ENCODE results near the gene SMYD3.
"Not testable (repeated sequence)": the region's sequence is repeated elsewhere in the genome, so short reads cannot be mapped to it uniquely, and the experiment has no call there.

The SMYD3 gene

GRCh38 chr1:246077476-246077875 lies 429.6 kb downstream of the SMYD3 start:
- DNase-seq: no peak

GRCh38 chr1:246074421-246074820 lies 432.7 kb downstream of the SMYD3 start:
- no peak for TF ChIP-seq CTCF (IDR thresholded peaks at IDR 0.05; ENCODE audit: low read depth, low read length, missing control alignments)
- Histone ChIP-seq H3K27ac (no peak overlapping the region), H3K4me3 (ENCODE audit: low read depth, low read length) (no peak overlapping the region), H3K36me3 (replicated peaks) (no peaks in the 10 kb centered on the region), H3K27me3 (replicated peaks) (no peaks in the 10 kb centered on the region)
- DNase-seq: no peak
- in situ Hi-C loops (cut with HindIII; ENCODE audit: low pct_ligation_motif_present, low sequenced_read_pairs): no loop called here

More at GRCh38 chr1:246077476-246077875, 429.6 kb downstream of the SMYD3 start:
- H3K4me3 ChIP-seq (ENCODE audit: low read depth, low read length): no peak overlapping the region
- in situ Hi-C loops (cut with HindIII; ENCODE audit: low pct_ligation_motif_present, low sequenced_read_pairs): no loop called here
- no peak for TF ChIP-seq CTCF (IDR thresholded peaks at IDR 0.05; ENCODE audit: low read depth, low read length, missing control alignments)
- H3K27me3 ChIP-seq (replicated peaks): no peaks in the 10 kb centered on the region
- H3K36me3 ChIP-seq (replicated peaks): no peaks in the 10 kb centered on the region
- no peak overlapping the region for H3K27ac ChIP-seq

- Histone ChIP-seq H3K4me3 (ENCODE audit: low read depth, low read length) (no peak overlapping the region), H3K36me3 (replicated peaks) (no peaks in the 10 kb centered on the region), H3K27me3 (replicated peaks) (no peaks in the 10 kb centered on the region), H3K27ac (no peak overlapping the region)
- in situ Hi-C loops (cut with HindIII; ENCODE audit: low pct_ligation_motif_present, low sequenced_read_pairs): no loop called here
- no peak for DNase-seq
- no peak for TF ChIP-seq CTCF (IDR thresholded peaks at IDR 0.05; ENCODE audit: low read depth, low read length, missing control alignments)
Observed at GRCh38 chr1:246072456-246072955, 434.6 kb downstream of the SMYD3 start.

DNA sequence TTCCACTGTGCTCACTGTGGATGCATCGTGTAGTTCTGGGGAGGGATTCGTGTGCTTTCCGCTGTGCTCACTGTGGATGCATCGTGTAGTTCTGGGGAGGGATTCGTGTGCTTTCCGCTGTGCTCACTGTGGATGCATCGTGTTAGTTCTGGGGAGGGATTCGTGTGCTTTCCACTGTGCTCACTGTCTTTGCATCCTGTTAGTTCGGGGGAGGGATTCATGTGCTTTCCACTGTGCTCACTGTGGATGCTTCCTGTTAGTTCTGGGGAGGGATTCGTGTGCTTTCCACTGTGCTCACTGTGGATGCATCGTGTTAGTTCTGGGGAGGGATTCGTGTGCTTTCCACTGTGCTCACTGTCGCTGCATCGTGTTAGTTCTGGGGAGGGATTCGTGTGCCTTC lies 435.1 kb downstream of the SMYD3 start:
- H3K4me3 ChIP-seq (ENCODE audit: low read depth, low read length); in situ Hi-C loops (cut with HindIII; ENCODE audit: low pct_ligation_motif_present, low sequenced_read_pairs); H3K36me3 ChIP-seq (replicated peaks); H3K27me3 ChIP-seq (replicated peaks); H3K27ac ChIP-seq: not testable (repeated sequence)
- peak; percentile 7 for DNase-seq

DNA sequence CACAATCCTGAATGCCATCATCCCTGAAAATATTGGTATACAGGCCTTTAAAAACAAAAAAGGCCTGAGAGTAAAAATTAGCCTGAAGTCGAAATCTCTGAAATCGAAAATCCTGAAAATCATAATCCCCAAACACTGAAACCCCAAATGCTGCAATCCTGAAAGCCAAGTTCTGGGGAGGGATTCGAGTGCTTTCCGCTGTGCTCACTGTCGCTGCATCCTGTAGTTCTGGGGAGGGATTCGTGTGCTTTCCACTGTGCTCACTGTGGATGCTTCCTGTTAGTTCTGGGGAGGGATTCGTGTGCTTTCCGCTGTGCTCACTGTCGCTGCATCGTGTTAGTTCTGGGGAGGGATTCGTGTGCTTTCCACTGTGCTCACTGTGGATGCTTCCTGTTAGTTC lies 435.5 kb downstream of the SMYD3 start:
- H3K4me3 ChIP-seq (ENCODE audit: low read depth, low read length); in situ Hi-C loops (cut with HindIII; ENCODE audit: low pct_ligation_motif_present, low sequenced_read_pairs); DNase-seq; H3K27me3 ChIP-seq (replicated peaks); H3K36me3 ChIP-seq (replicated peaks); H3K27ac ChIP-seq: not testable (repeated sequence)

DNA sequence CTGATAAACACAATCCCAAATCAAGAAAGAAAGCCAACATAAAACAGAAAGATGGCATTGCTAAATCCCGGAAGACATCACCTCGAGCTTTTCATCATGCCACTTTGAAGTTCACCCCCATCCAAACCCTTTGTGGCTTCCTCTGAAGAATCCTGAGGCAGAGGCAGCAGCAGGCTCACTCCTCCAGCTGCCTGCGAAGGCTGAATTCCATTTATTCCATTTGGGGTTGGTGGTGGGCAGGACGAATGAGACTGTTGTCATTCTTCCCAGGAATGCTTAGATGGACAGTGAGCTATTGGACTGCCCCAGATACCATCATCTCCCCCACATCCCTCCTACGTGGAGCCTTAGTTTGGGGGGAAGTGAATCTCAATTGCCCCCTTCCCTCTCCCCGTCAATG lies 437.5 kb downstream of the SMYD3 start:
- H3K36me3 ChIP-seq (replicated peaks): no peaks in the 10 kb centered on the region
- no peak overlapping the region for H3K27ac ChIP-seq
- no peaks in the 10 kb centered on the region for H3K27me3 ChIP-seq (replicated peaks)
- TF ChIP-seq CTCF (IDR thresholded peaks at IDR 0.05; ENCODE audit: low read depth, low read length, missing control alignments): no peak
- DNase-seq: no peak
- in situ Hi-C loops (cut with HindIII; ENCODE audit: low pct_ligation_motif_present, low sequenced_read_pairs): no loop called here
- no peak overlapping the region for H3K4me3 ChIP-seq (ENCODE audit: low read depth, low read length)
